Coronary artery (tissue), 2 donors: ENCODE results near the gene OLFM2.

Source experiments
- DNase-seq: peaks from one replicate; pipeline ENCODE4 v3.0.0-alpha.2; 2017; ENCODE audit warnings: low spot score
- H3K27ac ChIP-seq, 2 donors: fragments of 200-600 bp; sonication (generic); one replicate each; pipeline ENCODE4 v1.5.1; 2016 to 2019
- H3K4me3 ChIP-seq: fragments of 200-600 bp; sonication (generic); 2 replicates; pipeline ENCODE4 v1.5.1; 2016; ENCODE audit warnings: mild to moderate bottlenecking, moderate library complexity
- CTCF ChIP-seq: fragments of 200-600 bp; sonication (generic); IDR thresholded peaks from one replicate; pipeline ENCODE4 v1.5.1; 2019; ENCODE audit warnings: antibody characterized with exemption

Gene OLFM2

GRCh38 chr19:9968820-9969687, 32.7 kb upstream of the OLFM2 start:
- no peak for TF ChIP-seq CTCF
- Histone ChIP-seq H3K27ac (no peak overlapping the region), H3K4me3 (no peak overlapping the region)
- no peak for DNase-seq

GRCh38 chr19:9967326-9967725, 31.0 kb upstream of the OLFM2 start:
- H3K4me3 ChIP-seq, result no peak overlapping the region
- TF ChIP-seq CTCF, result no peak
- H3K27ac ChIP-seq, result no peak overlapping the region
- DNase-seq, result no peak

GRCh38 chr19:9966448-9966847, 30.1 kb upstream of the OLFM2 start:
- TF ChIP-seq CTCF, result no peak
- Histone ChIP-seq H3K4me3 (no peak overlapping the region), H3K27ac (no peak overlapping the region)
- no peak for DNase-seq

GRCh38 chr19:9966024-9966423, 29.7 kb upstream of the OLFM2 start:
- no peak for DNase-seq

GRCh38 chr19:9962623-9963290, 26.4 kb upstream of the OLFM2 start:
- DNase-seq, result no peak
- Histone ChIP-seq H3K27ac (no peak overlapping the region), H3K4me3 (no peak overlapping the region)
- no peak for TF ChIP-seq CTCF

More at GRCh38 chr19:9966024-9966423, 29.7 kb upstream of the OLFM2 start:
- H3K4me3 ChIP-seq, result no peak overlapping the region
- H3K27ac ChIP-seq, result no peak overlapping the region
- no peak for TF ChIP-seq CTCF

GRCh38 chr19:9961103-9961502, 24.8 kb upstream of the OLFM2 start:
- no peak for DNase-seq
- Histone ChIP-seq H3K27ac (no peak overlapping the region), H3K4me3 (no peak overlapping the region)
- TF ChIP-seq CTCF, result no peak
